ENCODE measurements around the gene STIM1.
"Not testable (repeated sequence)": the region's sequence is repeated elsewhere in the genome, so short reads cannot be mapped to it uniquely, and the experiment has no call there.

The STIM1 gene

DNA sequence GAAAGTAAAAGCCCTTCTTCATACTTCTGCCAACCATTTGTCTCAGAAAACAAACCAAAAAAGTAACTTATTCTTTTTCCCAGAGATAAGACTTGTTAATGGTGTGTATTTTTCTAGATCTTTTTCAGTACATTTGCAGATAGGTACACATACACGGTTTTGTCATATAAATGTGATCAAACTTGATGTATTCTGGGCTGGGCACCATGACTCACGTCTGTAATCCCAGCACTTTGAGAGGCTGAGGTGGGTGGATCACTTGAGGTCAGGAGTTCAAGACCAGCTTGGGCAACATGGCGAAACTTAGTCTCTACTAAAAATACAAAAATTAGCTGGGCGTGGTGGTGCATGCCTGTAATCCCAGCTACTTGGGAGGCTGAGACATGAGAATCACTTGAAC, 274.8 kb downstream of the STIM1 start:
- DNase-seq: not testable (repeated sequence)

GRCh38 chr11:4134806-4135205, 279.3 kb downstream of the STIM1 start:
- no peak for DNase-seq

DNA sequence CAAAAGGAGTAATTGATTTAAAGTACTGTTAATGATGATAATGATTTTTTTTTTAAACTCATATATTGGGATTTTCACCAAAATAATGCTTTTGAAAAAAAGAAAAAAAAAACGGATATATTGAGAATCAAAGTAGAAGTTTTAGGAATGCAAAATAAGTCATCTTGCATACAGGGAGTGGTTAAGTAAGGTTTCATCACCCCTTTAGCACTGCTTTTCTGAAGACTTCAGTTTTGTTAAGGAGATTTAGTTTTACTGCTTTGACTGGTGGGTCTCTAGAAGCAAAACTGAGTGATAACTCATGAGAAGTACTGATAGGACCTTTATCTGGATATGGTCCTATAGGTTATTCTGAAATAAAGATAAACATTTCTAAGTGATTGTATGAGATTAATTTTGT, 283.0 kb downstream of the STIM1 start:
- no peak for DNase-seq

GRCh38 chr11:4140067-4140636, 284.7 kb downstream of the STIM1 start:
- DNase-seq: no peak

Measured in DMS 273 treated with DMSO at 0.1 percent for 48 hours (cell line).